ENCODE results near the gene NUF2. TPM values are rescaled to one million over a fixed set of nuclear protein-coding genes. Genes with fewer than 3 reads are reported as not detected.

Gene NUF2
- total and polyA plus RNA-seq, 2 donors (not counting 3 experiments of a cell fraction or from before 2014, with no cell fraction given), result 14.3 to 38.6 TPM

DNA sequence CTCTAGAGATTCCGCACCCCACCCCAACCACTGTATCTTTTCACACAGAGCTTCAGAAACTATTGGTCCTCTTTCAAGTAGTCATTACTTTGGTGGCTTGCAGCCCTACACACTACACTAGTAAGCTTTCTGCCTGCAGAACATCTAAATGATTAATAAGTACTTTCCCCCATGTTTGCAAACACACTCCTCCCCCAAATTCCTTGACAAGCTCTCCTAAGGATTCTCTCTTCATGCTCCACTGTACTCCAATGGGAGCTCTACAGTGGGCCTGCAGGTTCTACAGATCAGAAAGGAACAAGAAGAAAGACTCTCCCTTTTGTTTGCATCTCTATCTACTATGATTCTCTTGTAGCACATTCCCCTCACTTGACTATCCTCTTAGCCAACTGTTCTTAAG, 16.3 kb upstream of the NUF2 start:
- no peak for DNase-seq (ENCODE audit: low read depth, low spot score)
- ChIA-PET POLR2A (no interaction called here), CTCF (interaction anchor here (0.9 to 1.7 kb wide), 2 partner anchors 130 to 427 kb away, joined by 4 to 5 read pairs; no protein-coding TSS in a partner anchor)
- TF ChIP-seq POLR2A (IDR thresholded peaks at IDR 0.05; ENCODE audit: low read depth, low read length) (no peak), POLR2AphosphoS5 (IDR thresholded peaks at IDR 0.05; ENCODE audit: insufficient read depth, low read depth, low read length) (no peak), GATA2 (IDR thresholded peaks at IDR 0.05; ENCODE audit: insufficient read depth, insufficient read length, low read depth, low read length) (no peak), EZH2 (IDR thresholded peaks at IDR 0.05; ENCODE audit: borderline replicate concordance, low read depth, low read length, severe bottlenecking) (no peak), JUN (IDR thresholded peaks at IDR 0.05; ENCODE audit: borderline replicate concordance, insufficient read depth, insufficient read length, low read depth) (no peak), MYC (IDR thresholded peaks at IDR 0.05; ENCODE audit: low read depth, low read length) (no peak), FOS (IDR thresholded peaks at IDR 0.05; ENCODE audit: borderline replicate concordance, insufficient read depth, low read length) (no peak)
- TF ChIP-seq, protein P1, sequence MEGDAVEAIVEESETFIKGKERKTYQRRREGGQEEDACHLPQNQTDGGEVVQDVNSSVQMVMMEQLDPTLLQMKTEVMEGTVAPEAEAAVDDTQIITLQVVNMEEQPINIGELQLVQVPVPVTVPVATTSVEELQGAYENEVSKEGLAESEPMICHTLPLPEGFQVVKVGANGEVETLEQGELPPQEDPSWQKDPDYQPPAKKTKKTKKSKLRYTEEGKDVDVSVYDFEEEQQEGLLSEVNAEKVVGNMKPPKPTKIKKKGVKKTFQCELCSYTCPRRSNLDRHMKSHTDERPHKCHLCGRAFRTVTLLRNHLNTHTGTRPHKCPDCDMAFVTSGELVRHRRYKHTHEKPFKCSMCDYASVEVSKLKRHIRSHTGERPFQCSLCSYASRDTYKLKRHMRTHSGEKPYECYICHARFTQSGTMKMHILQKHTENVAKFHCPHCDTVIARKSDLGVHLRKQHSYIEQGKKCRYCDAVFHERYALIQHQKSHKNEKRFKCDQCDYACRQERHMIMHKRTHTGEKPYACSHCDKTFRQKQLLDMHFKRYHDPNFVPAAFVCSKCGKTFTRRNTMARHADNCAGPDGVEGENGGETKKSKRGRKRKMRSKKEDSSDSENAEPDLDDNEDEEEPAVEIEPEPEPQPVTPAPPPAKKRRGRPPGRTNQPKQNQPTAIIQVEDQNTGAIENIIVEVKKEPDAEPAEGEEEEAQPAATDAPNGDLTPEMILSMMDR (IDR thresholded peaks at IDR 0.05; ENCODE audit: extremely low read depth in 1 of 2, insufficient read depth in 1 of 2, low read depth in 1 of 2, low read length in 2 of 2), result no peak
- TF ChIP-seq, protein P2, sequence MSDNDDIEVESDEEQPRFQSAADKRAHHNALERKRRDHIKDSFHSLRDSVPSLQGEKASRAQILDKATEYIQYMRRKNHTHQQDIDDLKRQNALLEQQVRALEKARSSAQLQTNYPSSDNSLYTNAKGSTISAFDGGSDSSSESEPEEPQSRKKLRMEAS (IDR thresholded peaks at IDR 0.05; ENCODE audit: insufficient read depth, insufficient read length), result no peak
- H3K9me1 ChIP-seq (replicated peaks; ENCODE audit: control insufficient read depth, extremely low read depth, insufficient read depth, low read length), result no peaks in the 10 kb centered on the region
- H3K79me2 ChIP-seq (ENCODE audit: control insufficient read depth, insufficient read depth, low read length), result no peaks in the 10 kb centered on the region
- H2AFZ ChIP-seq (ENCODE audit: low read depth, low read length), result no peak overlapping the region
- no peaks in the 10 kb centered on the region for H3K27me3 ChIP-seq (ENCODE audit: control insufficient read depth in 2 of 2, insufficient read depth in 2 of 2, low read length in 2 of 2)
- H4K20me1 ChIP-seq (replicated peaks; ENCODE audit: control insufficient read depth, extremely low read depth, insufficient read depth, low read length), result no peaks in the 10 kb centered on the region
- no peak overlapping the region for H3K4me2 ChIP-seq (ENCODE audit: insufficient read depth, low read length)
- intact Hi-C loops (cut with micrococcal nuclease), result no loop called here
- no TSS peak for BruUV-seq (replicated peaks)
- H3K36me3 ChIP-seq (ENCODE audit: control insufficient read depth in 2 of 2, extremely low read depth in 1 of 2, insufficient read depth in 2 of 2, low read length in 2 of 2), result no peaks in the 10 kb centered on the region
- H3K9ac ChIP-seq (replicated peaks; ENCODE audit: extremely low read depth, insufficient read depth, low read length), result no peak overlapping the region
- H3K27ac ChIP-seq (ENCODE audit: insufficient read depth, low read depth, low read length), result no peak overlapping the region
- no peak for FAIRE-seq
- dilution Hi-C loops (cut with MboI; ENCODE audit: extremely low pct_ligation_motif_present, low sequenced_read_pairs), result no loop called here
- H3K4me1 ChIP-seq (ENCODE audit: control insufficient read depth, extremely low read depth, insufficient read depth, low read length), result no peaks in the 10 kb centered on the region
- H3K4me3 ChIP-seq (replicated peaks in 1 of 3; ENCODE audit: insufficient read depth in 1 of 3, low read depth in 1 of 3, low read length in 3 of 3), result no peak overlapping the region
- H3K9me3 ChIP-seq (replicated peaks; ENCODE audit: control insufficient read depth, insufficient read depth, low read length), result no peaks in the 10 kb centered on the region
